HG02840 (cell line): ENCODE data around the gene ADSS2.
"Not testable (repeated sequence)": the region's sequence is repeated elsewhere in the genome, so short reads cannot be mapped to it uniquely, and the experiment has no call there.

Experiments
- ATAC-seq: cut with Tn5 transposase; IDR thresholded peaks from one replicate; pipeline ENCODE4 v1.9.1; 2021; ENCODE audit warnings: mild to moderate bottlenecking, moderate library complexity, moderate number of reproducible peaks; ENCODE audit not compliant: unreplicated experiment, low FRiP score

Gene ADSS2

GRCh38 chr1:244451539-244451950 is at the start of gene ADSS2:
Gene ADSS2, minus strand, starts transcription at chr1:244451909. Its CDS starts 92 bp downstream, at chr1:244451817.
- ATAC-seq: peak; percentile 27

- ATAC-seq: not testable (repeated sequence)
These were observed 48.8 kb upstream of the ADSS2 start for GRCh38 chr1:244500515-244500914.

- not testable (repeated sequence) for ATAC-seq
These were observed 47.8 kb upstream of the ADSS2 start for GRCh38 chr1:244499484-244499883.

GRCh38 chr1:244497805-244498204 is 46.1 kb upstream of the ADSS2 start:
- ATAC-seq: no peak

- ATAC-seq: no peak
These were observed 44.5 kb upstream of the ADSS2 start for GRCh38 chr1:244496186-244496585.

- no peak for ATAC-seq
These were observed 42.9 kb upstream of the ADSS2 start for GRCh38 chr1:244494653-244495052.

GRCh38 chr1:244484971-244485370 is 33.3 kb upstream of the ADSS2 start:
- ATAC-seq: not testable (repeated sequence)

- ATAC-seq: no peak
These were observed 21.4 kb upstream of the ADSS2 start for GRCh38 chr1:244473059-244473605.

- no peak for ATAC-seq
These were observed 15.0 kb upstream of the ADSS2 start for GRCh38 chr1:244466724-244467123.

- peak; percentile 97 for ATAC-seq
These were observed 9.7 kb upstream of the ADSS2 start, which contains the start of gene CATSPERE for GRCh38 chr1:244461245-244462071. Gene CATSPERE, plus strand, starts transcription at chr1:244461273. Its CDS starts 157 bp downstream, at chr1:244461430.

- ATAC-seq: no peak
These were observed 8.5 kb upstream of the ADSS2 start for GRCh38 chr1:244460197-244460596.

- no peak for ATAC-seq
These were observed 7.1 kb upstream of the ADSS2 start for GRCh38 chr1:244458781-244459180.

- ATAC-seq: no peak
These were observed 4.9 kb upstream of the ADSS2 start for GRCh38 chr1:244456586-244456985.

GRCh38 chr1:244454412-244454811 is 2.7 kb upstream of the ADSS2 start:
- no peak for ATAC-seq

GRCh38 chr1:244451951-244452795 is 464 bp upstream of the ADSS2 start:
- ATAC-seq: peak; percentile 92

GRCh38 chr1:244450597-244451538 is 841 bp downstream of the ADSS2 start:
- ATAC-seq: peak; percentile 10

- ATAC-seq: no peak
These were observed 1.7 kb downstream of the ADSS2 start for GRCh38 chr1:244449936-244450508.

- ATAC-seq: no peak
These were observed 3.3 kb downstream of the ADSS2 start for GRCh38 chr1:244448279-244449036.

GRCh38 chr1:244447552-244447951 is 4.2 kb downstream of the ADSS2 start:
- no peak for ATAC-seq
